GM12891 (cell line): ENCODE results near the gene GPNMB.

Experiments used
- PAX5 ChIP-seq: IDR thresholded peaks from 2 replicates; pipeline ENCODE4 v1.6.1; 2011; ENCODE audit warnings: low read length, moderate library complexity, mild to moderate bottlenecking; ENCODE audit not compliant: insufficient read depth, severe bottlenecking
- POLR2A ChIP-seq: IDR thresholded peaks from 2 replicates; pipeline ENCODE4 v1.6.1; 2011; ENCODE audit warnings: low read depth, low read length, control low read depth
- POLR2AphosphoS5 ChIP-seq: IDR thresholded peaks from 2 replicates; pipeline ENCODE4 v1.6.1; 2011; ENCODE audit warnings: low read depth, low read length, control low read depth
- POU2F2 ChIP-seq: IDR thresholded peaks from 2 replicates; pipeline ENCODE4 v1.6.1; 2011; ENCODE audit warnings: low read depth, mild to moderate bottlenecking, control low read depth, low read length, moderate library complexity
- SPI1 ChIP-seq: IDR thresholded peaks from 2 replicates; pipeline ENCODE4 v1.6.1; 2011; ENCODE audit warnings: low read depth, low read length, control low read depth
- TAF1 ChIP-seq: IDR thresholded peaks from 2 replicates; pipeline ENCODE4 v1.6.1; 2011; ENCODE audit warnings: low read depth, low read length, control low read depth

DNA sequence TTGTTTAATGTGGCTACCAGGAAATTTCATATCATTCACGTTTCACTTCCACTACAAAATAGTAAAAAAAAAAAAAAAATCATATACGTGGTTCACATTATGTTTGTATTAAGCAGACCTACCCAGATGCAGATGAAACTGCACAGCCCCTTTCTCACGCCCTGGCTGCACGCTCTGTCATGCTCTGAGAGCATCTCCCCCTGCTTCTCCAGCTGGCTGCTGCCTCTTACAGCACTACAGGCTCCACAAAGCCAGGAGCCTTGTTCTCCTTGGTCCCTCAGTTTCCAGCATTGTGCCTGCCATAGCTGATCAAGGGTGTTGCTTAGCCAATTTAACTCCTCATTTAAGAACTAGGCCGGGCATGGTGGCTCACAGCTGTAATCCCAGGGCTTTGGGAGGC is 6.9 kb upstream of the GPNMB start:
- TF ChIP-seq POLR2A (no peak), SPI1 (no peak), POLR2AphosphoS5 (no peak), TAF1 (no peak), POU2F2 (no peak), PAX5 (no peak)
